ENCODE measurements around the gene EEF2.

- TF ChIP-seq CTCF (conservative IDR thresholded peaks at IDR 0.05; ENCODE audit: low read length) = no peak
- TF ChIP-seq EZH2phosphoT487 (IDR thresholded peaks at IDR 0.05; ENCODE audit: borderline replicate concordance, low read depth, low read length) = no peak
These were observed 7.8 kb downstream of the EEF2 start for GRCh38 chr19:3977242-3978143.
